Spleen (tissue), 11 donors: Measurements from ENCODE around the gene FLT4. TPM values are rescaled to one million over a fixed set of nuclear protein-coding genes. Genes with fewer than 3 reads are reported as not detected.

ENCODE experiments used
- DNase-seq: peaks from one replicate; pipeline ENCODE4 v3.0.0-alpha.2; 2020
- H3K27ac ChIP-seq, 8 donors: fragments of 200-600 bp; sonication (generic) in 7 of 8; 1 replicate in 4 of 8; 2 replicates in 4 of 8; pipeline versions ENCODE4 v1.5.0 to v1.8.0; 2016 to 2021; ENCODE audit warnings: inconsistent platforms in 4 of 8, mild to moderate bottlenecking in 4 of 8, moderate library complexity in 1 of 8
- H3K27me3 ChIP-seq, 7 donors: fragments of 200-600 bp; sonication (generic) in 6 of 7; replicated peaks in 1 of 7; 1 replicate in 4 of 7; 2 replicates in 3 of 7; pipeline versions ENCODE4 v1.5.0 to v1.8.0; 2016 to 2021; ENCODE audit warnings: inconsistent platforms in 3 of 7, mild to moderate bottlenecking in 1 of 7
- H3K36me3 ChIP-seq, 6 donors: fragments of 200-600 bp; sonication (generic) in 5 of 6; 1 replicate in 4 of 6; 2 replicates in 2 of 6; pipeline versions ENCODE4 v1.5.0 to v1.8.0; 2016 to 2021; ENCODE audit warnings: inconsistent platforms in 2 of 6
- H3K4me1 ChIP-seq, 6 donors: fragments of 200-600 bp; sonication (generic) in 5 of 6; 1 replicate in 3 of 6; 2 replicates in 3 of 6; pipeline versions ENCODE4 v1.5.0 to v1.8.0; 2016 to 2021; ENCODE audit warnings: inconsistent platforms in 3 of 6
- H3K4me3 ChIP-seq, 8 donors: fragments of 200-600 bp; sonication (generic) in 7 of 8; 1 replicate in 4 of 8; 2 replicates in 4 of 8; pipeline versions ENCODE4 v1.5.0 to v1.8.0; 2016 to 2021; ENCODE audit warnings: inconsistent platforms in 4 of 8, mild to moderate bottlenecking in 4 of 8, moderate library complexity in 2 of 8
- H3K9me3 ChIP-seq, 8 donors: fragments of 200-600 bp; sonication (generic) in 7 of 8; 1 replicate in 4 of 8; 2 replicates in 4 of 8; pipeline versions ENCODE4 v1.5.0 to v1.8.0; 2016 to 2021; ENCODE audit warnings: inconsistent platforms in 4 of 8
- POLR2A ChIP-seq, 3 donors: fragments of 450-650 bp; IDR thresholded peaks; one replicate each; pipeline ENCODE4 v1.5.1; 2017; ENCODE audit warnings: antibody characterized with exemption in 3 of 3, mild to moderate bottlenecking in 1 of 3
- POLR2AphosphoS5 ChIP-seq, 3 donors: sonication (generic); formaldehyde crosslinking; IDR thresholded peaks; one replicate each; pipeline ENCODE4 v1.5.1; 2017; ENCODE audit warnings: antibody characterized with exemption in 3 of 3
- WGBS, 5 donors: extraction: QIAGEN DNeasy Blood & Tissue Kit in 3 of 5; methylation state at CpG; one replicate each; pipeline versions ENCODE4 v1.1.5 to v1.1.7; 2013 to 2018; 5-methylcytosine and 5-hydroxymethylcytosine counted together
- intact Hi-C: fragments of 100-400 bp; cut with DNase I; formaldehyde crosslinking; loops from one replicate; pipeline ENCODE4 v1.15.0; 2023; ENCODE audit warnings: low total_unique reads
- polyA plus RNA-seq, 3 donors: library from polyadenylated mRNA; stranded (reverse); fragments of 200-250 nt; gene quantifications; one replicate each; pipeline ENCODE4 v1.2.1, GENCODE V29; 2013
- total RNA-seq, 7 donors: library from RNA; depleted of rRNA in 3 of 7; stranded (reverse); fragments of >200 nt in 3 of 7; fragmentation: NEBNext Ultra II Directional in 4 of 7; extraction: Animal tissue kit (Norgen Biotek cat#: 25700) in 4 of 7; gene quantifications; one replicate each; pipeline versions ENCODE4 v1.1.0 to v1.2.1, GENCODE V29; 2016 to 2021
- TF ChIP-seq, protein P1 (sequence below), 11 experiments: fragments of 200-600 bp in 7 of 11; fragments of 450-650 bp in 4 of 11; sonication (generic) in 4 of 11; IDR thresholded peaks in 8 of 11; conservative IDR thresholded peaks in 3 of 11; 1 replicate in 7 of 11; 2 replicates in 4 of 11; pipeline versions ENCODE4 v1.4.0 to v1.8.0; 2016 to 2021; ENCODE audit warnings: antibody characterized with exemption in 11 of 11, inconsistent platforms in 4 of 11, mild to moderate bottlenecking in 1 of 11
- donor health status: healthy with polysubstance abuse.
- donor health status: DM: no; HTN: no; CAD: no; lungs with moderate emphysema.
- donor health status: DM: no; HTN: no; CAD: no.
- donor health status: Bipolar disorder and iron deficiency.
- donor health status: healthy.
- donor health status: DM: no; HTN: no; CAD: no.
- donor health status: DM: yes; HTN: yes; CAD: no.

FLT4 gene
- total and polyA plus RNA-seq, 10 donors: 3.5 to 61.4 (median 34.8) TPM

DNA sequence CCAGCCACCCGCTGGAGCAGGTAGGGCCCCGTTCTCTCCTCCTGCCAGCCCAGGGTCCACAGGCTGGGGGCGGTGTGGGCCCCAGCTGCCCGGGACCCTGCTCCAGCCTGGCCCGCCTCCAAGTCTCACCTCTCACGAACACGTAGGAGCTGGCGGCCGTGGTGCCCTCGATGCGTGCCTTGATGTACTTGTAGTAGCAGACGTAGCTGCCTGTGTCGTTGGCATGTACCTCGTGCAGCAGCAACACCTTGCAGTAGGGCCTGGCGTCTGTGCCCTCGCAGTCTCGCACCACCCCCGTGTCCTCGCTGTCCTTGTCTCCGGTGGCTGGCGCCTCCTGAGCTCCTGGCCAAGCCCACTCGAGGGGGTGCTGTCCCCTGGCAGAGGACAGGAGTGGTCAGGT lies 19.0 kb downstream of the FLT4 start:
- H3K27me3 ChIP-seq: peaks cover 0 to 17% (median 0%) of the 10 kb centered on the region in 7 donors
- H3K36me3 ChIP-seq: peaks cover 0 to 26% (median 0%) of the 10 kb centered on the region in 6 donors
- peaks cover 0 to 39% (median 15%) of the 10 kb centered on the region in 6 donors for H3K4me1 ChIP-seq
- WGBS, 5 donors: 84 to 94% (median 87%) methylated on average over 4 to 22 of the region's 22 CpGs
- intact Hi-C loops: no loop called here
- DNase-seq: no peak
- H3K9me3 ChIP-seq: no peaks in the 10 kb centered on the region
- no peak overlapping the region for H3K27ac ChIP-seq
- TF ChIP-seq POLR2AphosphoS5 (IDR thresholded peaks at IDR 0.05) (no peak), POLR2A (IDR thresholded peaks at IDR 0.05) (no peak)
- TF ChIP-seq, protein P1, sequence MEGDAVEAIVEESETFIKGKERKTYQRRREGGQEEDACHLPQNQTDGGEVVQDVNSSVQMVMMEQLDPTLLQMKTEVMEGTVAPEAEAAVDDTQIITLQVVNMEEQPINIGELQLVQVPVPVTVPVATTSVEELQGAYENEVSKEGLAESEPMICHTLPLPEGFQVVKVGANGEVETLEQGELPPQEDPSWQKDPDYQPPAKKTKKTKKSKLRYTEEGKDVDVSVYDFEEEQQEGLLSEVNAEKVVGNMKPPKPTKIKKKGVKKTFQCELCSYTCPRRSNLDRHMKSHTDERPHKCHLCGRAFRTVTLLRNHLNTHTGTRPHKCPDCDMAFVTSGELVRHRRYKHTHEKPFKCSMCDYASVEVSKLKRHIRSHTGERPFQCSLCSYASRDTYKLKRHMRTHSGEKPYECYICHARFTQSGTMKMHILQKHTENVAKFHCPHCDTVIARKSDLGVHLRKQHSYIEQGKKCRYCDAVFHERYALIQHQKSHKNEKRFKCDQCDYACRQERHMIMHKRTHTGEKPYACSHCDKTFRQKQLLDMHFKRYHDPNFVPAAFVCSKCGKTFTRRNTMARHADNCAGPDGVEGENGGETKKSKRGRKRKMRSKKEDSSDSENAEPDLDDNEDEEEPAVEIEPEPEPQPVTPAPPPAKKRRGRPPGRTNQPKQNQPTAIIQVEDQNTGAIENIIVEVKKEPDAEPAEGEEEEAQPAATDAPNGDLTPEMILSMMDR (IDR thresholded peaks at IDR 0.05 in 8 of 11, conservative IDR thresholded peaks at IDR 0.05 in 3 of 11): no peak
- H3K4me3 ChIP-seq: no peak overlapping the region

- Histone ChIP-seq H3K4me3 (no peak overlapping the region), H3K36me3 (peaks cover 0 to 26% (median 0%) of the 10 kb centered on the region in 6 donors), H3K27ac (no peak overlapping the region), H3K9me3 (no peaks in the 10 kb centered on the region), H3K27me3 (peaks cover 0 to 17% (median 0%) of the 10 kb centered on the region in 7 donors), H3K4me1 (peaks cover 0 to 42% (median 15%) of the 10 kb centered on the region in 6 donors)
- no peak for DNase-seq
- TF ChIP-seq, protein P1 (IDR thresholded peaks at IDR 0.05 in 8 of 11, conservative IDR thresholded peaks at IDR 0.05 in 3 of 11): no peak
- no peak for TF ChIP-seq POLR2A (IDR thresholded peaks at IDR 0.05)
- no peak for TF ChIP-seq POLR2AphosphoS5 (IDR thresholded peaks at IDR 0.05)
- WGBS, 5 donors: 79 to 91% (median 85%) methylated on average over 13 to 25 of the region's 25 CpGs
- intact Hi-C loops: no loop called here
These were observed 19.5 kb downstream of the FLT4 start for GRCh38 chr5:180629831-180630382.

GRCh38 chr5:180628827-180629750 lies 20.3 kb downstream of the FLT4 start:
- 84 to 92% (median 88%) methylated on average over 19 to 44 of the region's 44 CpGs for WGBS, 5 donors
- Histone ChIP-seq H3K27me3 (peaks cover 0 to 17% (median 0%) of the 10 kb centered on the region in 7 donors), H3K4me1 (peaks cover 0 to 50% (median 19%) of the 10 kb centered on the region in 6 donors), H3K36me3 (peaks cover 0 to 26% (median 0%) of the 10 kb centered on the region in 6 donors), H3K4me3 (no peak overlapping the region), H3K27ac (no peak overlapping the region), H3K9me3 (no peaks in the 10 kb centered on the region)
- no peak for DNase-seq
- intact Hi-C loops: no loop called here
- no peak for TF ChIP-seq POLR2A (IDR thresholded peaks at IDR 0.05)
- peak in 1 of 3 donors; percentile 46 for TF ChIP-seq POLR2AphosphoS5 (IDR thresholded peaks at IDR 0.05)

DNA sequence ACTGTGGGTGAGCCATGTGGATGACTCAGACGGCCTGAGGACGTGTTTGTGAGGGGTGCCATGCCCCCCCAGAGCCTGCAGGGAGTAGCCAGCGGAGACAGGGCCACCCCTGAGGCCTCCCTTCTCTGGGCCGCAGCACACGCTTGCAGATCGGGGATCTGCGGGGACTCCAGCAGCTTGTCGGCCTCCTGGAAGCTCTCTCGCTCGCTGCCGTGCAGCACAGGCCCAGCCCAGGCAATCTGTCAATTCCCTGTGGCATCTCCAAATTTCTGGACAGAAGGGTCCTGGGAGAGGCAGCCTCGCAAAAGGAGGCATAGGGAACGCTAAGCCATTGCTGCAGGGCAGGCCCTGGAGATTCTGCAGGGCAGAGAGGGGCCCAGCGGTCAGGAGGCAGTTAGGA lies 21.2 kb downstream of the FLT4 start:
- Histone ChIP-seq H3K4me3 (no peak overlapping the region), H3K27ac (no peak overlapping the region)
- no peak for DNase-seq

More for the DNA sequence above, 21.2 kb downstream of the FLT4 start:
- Histone ChIP-seq H3K4me1 (peaks cover 0 to 57% (median 23%) of the 10 kb centered on the region in 6 donors), H3K9me3 (no peaks in the 10 kb centered on the region), H3K36me3 (peaks cover 0 to 26% (median 0%) of the 10 kb centered on the region in 6 donors), H3K27me3 (peaks cover 0 to 14% (median 0%) of the 10 kb centered on the region in 7 donors)
- intact Hi-C loops: no loop called here
- TF ChIP-seq POLR2A (IDR thresholded peaks at IDR 0.05) (no peak), POLR2AphosphoS5 (IDR thresholded peaks at IDR 0.05) (no peak)
- TF ChIP-seq, protein P1 (IDR thresholded peaks at IDR 0.05 in 8 of 11, conservative IDR thresholded peaks at IDR 0.05 in 3 of 11): no peak
- WGBS, 5 donors: 65 to 90% (median 88%) methylated on average over 10 to 14 of the region's 14 CpGs
